SK-N-SH (cell line): ENCODE results near the gene TASOR2. TPM values are rescaled to one million over a fixed set of nuclear protein-coding genes. Genes with fewer than 3 reads are reported as not detected.

Source experiments
- CTCF ChIA-PET: fragments of 300-600, 350-600 bp; formaldehyde crosslinking; extraction: SDS; loops from one replicate; lab custom pipeline; 2021; lab: Yijun Ruan, JAX
- POLR2A ChIA-PET: fragments of 350-600 bp; sonication (Branson Sonifier 250); formaldehyde crosslinking; extraction: SDS; loops from one replicate; lab custom pipeline; 2020; ENCODE audit warnings: antibody characterized with exemption, inconsistent platforms; lab: Yijun Ruan, JAX
- DNase-seq: peaks from one replicate; pipeline ENCODE4 v3.0.0; 2012
- H2AFZ ChIP-seq: fragments of 200-600 bp; sonication (generic); 2 replicates; pipeline ENCODE4 v1.8.1; 2016; ENCODE audit warnings: antibody characterized with exemption, mild to moderate bottlenecking, low read depth
- H3F3A ChIP-seq: fragments of 200-600 bp; sonication (generic); replicated peaks from 2 replicates; pipeline ENCODE3; 2016; ENCODE audit warnings: antibody characterized with exemption, mild to moderate bottlenecking; ENCODE audit not compliant: insufficient read depth
- H3K27ac ChIP-seq, 2 experiments: fragments of 200-500 bp in 1 of 2; fragments of 200-600 bp in 1 of 2; sonication (Bioruptor generic) in 1 of 2; sonication (generic), shearing (Covaris generic) in 1 of 2; 2 replicates each; pipeline versions ENCODE4 v1.5.1 to v1.6.1; 2014 to 2016; ENCODE audit warnings: low read depth in 2 of 2, inconsistent platforms in 1 of 2, low read length in 1 of 2, mild to moderate bottlenecking in 1 of 2, mixed read lengths in 1 of 2
- H3K27me3 ChIP-seq: fragments of 200-600 bp; sonication (generic), shearing (Covaris generic); 2 replicates; pipeline ENCODE4 v1.6.1; 2016; ENCODE audit warnings: mixed run types; ENCODE audit not compliant: insufficient read depth
- H3K36me3 ChIP-seq, 2 experiments: fragments of 200-500 bp in 1 of 2; fragments of 200-600 bp in 1 of 2; sonication (Bioruptor generic) in 1 of 2; sonication (generic) in 1 of 2; replicated peaks in 1 of 2; 2 replicates each; pipeline versions ENCODE3 to v1.5.1; 2014 to 2016; ENCODE audit warnings: low read length in 1 of 2, mild to moderate bottlenecking in 1 of 2; ENCODE audit not compliant: insufficient read depth in 2 of 2, control insufficient read depth in 1 of 2
- H3K4me1 ChIP-seq, 2 experiments: fragments of 200-500 bp in 1 of 2; fragments of 200-600 bp in 1 of 2; sonication (Bioruptor generic) in 1 of 2; sonication (generic), shearing (Covaris generic) in 1 of 2; 2 replicates each; pipeline versions ENCODE4 v1.5.1 to v1.6.1; 2014 to 2016; ENCODE audit warnings: low read depth in 1 of 2, low read length in 1 of 2, mixed run types in 1 of 2; ENCODE audit not compliant: insufficient read depth in 2 of 2, control insufficient read depth in 1 of 2
- H3K4me2 ChIP-seq: fragments of 200-600 bp; sonication (generic), shearing (Covaris generic); 2 replicates; pipeline ENCODE4 v1.6.1; 2017; ENCODE audit warnings: mixed run types
- H3K4me3 ChIP-seq, 2 experiments: fragments of 200-500 bp in 1 of 2; fragments of 200-600 bp in 1 of 2; sonication (Bioruptor generic) in 1 of 2; sonication (generic), shearing (Covaris generic) in 1 of 2; 2 replicates each; pipeline versions ENCODE4 v1.5.1 to v1.8.1; 2014 to 2016; ENCODE audit warnings: low read depth in 2 of 2, inconsistent platforms in 1 of 2, low read length in 1 of 2, mild to moderate bottlenecking in 1 of 2, mixed read lengths in 1 of 2, moderate library complexity in 1 of 2
- H3K79me2 ChIP-seq: fragments of 200-600 bp; sonication (generic); 2 replicates; pipeline ENCODE4 v1.8.1; 2017; ENCODE audit warnings: mild to moderate bottlenecking; ENCODE audit not compliant: insufficient read depth
- H3K9ac ChIP-seq: fragments of 200-600 bp; sonication (generic); 2 replicates; pipeline ENCODE4 v1.6.1; 2017; ENCODE audit warnings: mixed run types
- H3K9me2 ChIP-seq: fragments of 200-600 bp; sonication (generic); 2 replicates; pipeline ENCODE4 v1.6.1; 2017; ENCODE audit warnings: mixed run types
- H3K9me3 ChIP-seq: fragments of 200-600 bp; sonication (generic); 2 replicates; pipeline ENCODE4 v1.6.1; 2017; ENCODE audit warnings: mixed run types, mild to moderate bottlenecking, moderate library complexity
- H4K20me1 ChIP-seq: fragments of 200-600 bp; sonication (generic); 2 replicates; pipeline ENCODE4 v1.6.1; 2017; ENCODE audit warnings: mild to moderate bottlenecking, mixed run types; ENCODE audit not compliant: insufficient read depth
- ELF1 ChIP-seq: IDR thresholded peaks from 2 replicates; pipeline ENCODE4 v1.4.0; 2012
- EP300 ChIP-seq, 2 experiments: IDR thresholded peaks; 2 replicates each; pipeline versions ENCODE4 v1.4.0 to v1.6.1; 2012; ENCODE audit warnings: borderline replicate concordance in 1 of 2, low read depth in 1 of 2, low read length in 1 of 2
- EZH2phosphoT487 ChIP-seq: fragments of 200-600 bp; sonication (generic); IDR thresholded peaks from 2 replicates; pipeline ENCODE4 v1.6.1; 2017; ENCODE audit warnings: low read depth, mixed run types, mild to moderate bottlenecking, antibody characterized with exemption, moderate library complexity, borderline replicate concordance
- FOSL2 ChIP-seq: IDR thresholded peaks from 2 replicates; pipeline ENCODE4 v1.4.0; 2012; ENCODE audit warnings: low read depth, mild to moderate bottlenecking, moderate library complexity, borderline replicate concordance
- GATA2 ChIP-seq: sonication (generic); formaldehyde crosslinking; IDR thresholded peaks from 2 replicates; pipeline ENCODE4 v1.5.0; 2020; ENCODE audit warnings: mild to moderate bottlenecking, missing genetic modification reagents
- MEF2A ChIP-seq: IDR thresholded peaks from 2 replicates; pipeline ENCODE4 v1.4.0; 2012; ENCODE audit warnings: low read depth, borderline replicate concordance
- MXI1 ChIP-seq: IDR thresholded peaks from 2 replicates; pipeline ENCODE4 v1.6.1; 2012; ENCODE audit warnings: mild to moderate bottlenecking, low read depth, low read length, improper control_type of control experiment
- POLR2AphosphoS5 ChIP-seq: IDR thresholded peaks from 2 replicates; pipeline ENCODE4 v1.6.1; 2012; ENCODE audit warnings: low read depth, low read length
- RCOR1 ChIP-seq: fragments of 150-350 bp; IDR thresholded peaks from 2 replicates; pipeline ENCODE4 v1.6.1; 2017; ENCODE audit warnings: antibody characterized with exemption, low read length
- RXRA ChIP-seq: IDR thresholded peaks from 2 replicates; pipeline ENCODE4 v1.4.0; 2012; ENCODE audit warnings: low read depth, mild to moderate bottlenecking, borderline replicate concordance
- SIN3A ChIP-seq: IDR thresholded peaks from 2 replicates; pipeline ENCODE4 v1.6.1; 2012; ENCODE audit warnings: low read depth, mild to moderate bottlenecking, low read length, moderate library complexity, borderline replicate concordance
- SMC3 ChIP-seq: IDR thresholded peaks from 2 replicates; pipeline ENCODE4 v1.6.1; 2012; ENCODE audit warnings: low read depth, low read length, improper control_type of control experiment
- WGBS: methylation state at CpG from one replicate; pipeline ENCODE4 v1.1.6; 2017; ENCODE audit warnings: low lambda C conversion rate; 5-methylcytosine and 5-hydroxymethylcytosine counted together
- polyA plus RNA-seq, 3 experiments: library from polyadenylated mRNA; depleted of rRNA; stranded (reverse); fragments of >200 nt; gene quantifications; 2 replicates each; pipeline ENCODE4 v1.2.3, GENCODE V29; 2012
- TF ChIP-seq, protein P1 (sequence below): IDR thresholded peaks from 2 replicates; pipeline ENCODE4 v1.4.0; 2012; ENCODE audit warnings: low read depth, borderline replicate concordance
- TF ChIP-seq, protein P2 (sequence below): IDR thresholded peaks from 2 replicates; pipeline ENCODE4; 2012
- TF ChIP-seq, protein P3 (sequence below): fragments of 150-350 bp; IDR thresholded peaks from 2 replicates; pipeline ENCODE4 v1.6.1; 2016; ENCODE audit warnings: mild to moderate bottlenecking, low read depth, low read length
- TF ChIP-seq, protein P4 (sequence below): fragments of 200-600 bp; sonication (generic); IDR thresholded peaks from 2 replicates; pipeline ENCODE4 v1.6.1; 2017; ENCODE audit warnings: antibody characterized with exemption, mild to moderate bottlenecking, moderate library complexity
- TF ChIP-seq, protein P5 (sequence below): IDR thresholded peaks from 2 replicates; pipeline ENCODE4 v1.4.0; 2012; ENCODE audit warnings: low read depth, borderline replicate concordance
- TF ChIP-seq, protein P6 (sequence below): fragments of 150-350 bp; IDR thresholded peaks from 2 replicates; pipeline ENCODE4 v1.6.1; 2017; ENCODE audit warnings: antibody characterized with exemption, low read length, low read depth, borderline replicate concordance

The TASOR2 gene
- polyA plus RNA-seq, 1 of the 3 experiments (the other 2 are of a cell fraction) = 21.2 TPM

DNA sequence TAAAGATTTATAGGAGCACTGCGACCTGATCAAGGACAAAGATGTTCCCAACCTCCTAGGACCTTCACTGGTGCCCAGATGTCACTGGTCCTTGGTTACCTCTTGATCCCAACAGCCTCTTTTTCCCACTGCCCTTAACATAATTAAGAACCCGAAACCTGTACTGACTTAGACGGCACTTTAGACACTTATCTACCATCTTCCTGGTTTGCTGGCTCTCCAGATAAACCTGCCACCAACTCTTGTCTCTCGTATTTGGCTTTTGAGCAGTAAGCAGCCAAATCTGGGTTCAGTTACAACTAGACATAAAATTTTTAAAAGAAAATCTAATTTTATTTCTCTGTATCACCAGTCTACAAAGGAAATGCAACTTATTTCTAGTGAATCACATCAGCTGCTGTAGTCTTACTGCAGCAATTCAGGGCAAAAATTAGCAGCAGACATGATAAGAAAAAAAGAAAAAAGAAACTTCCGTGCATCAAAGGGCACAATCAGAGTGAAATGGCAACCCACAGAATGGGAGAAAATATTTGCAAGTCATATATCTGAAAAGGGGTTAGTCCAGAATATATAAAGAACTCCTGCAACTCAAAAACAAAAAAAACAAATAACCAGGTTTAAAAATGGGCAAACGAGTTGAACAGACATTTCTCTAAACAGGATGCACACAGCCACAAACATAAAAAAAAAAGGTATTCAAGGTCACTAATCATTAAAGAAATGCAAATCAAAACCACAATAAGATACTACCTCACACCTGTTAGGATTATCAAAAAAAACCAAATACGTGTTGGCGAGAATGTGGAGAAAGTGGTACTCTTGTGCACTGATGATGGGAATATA lies 27.7 kb upstream of the TASOR2 start (continued):
- TF ChIP-seq, protein P1, sequence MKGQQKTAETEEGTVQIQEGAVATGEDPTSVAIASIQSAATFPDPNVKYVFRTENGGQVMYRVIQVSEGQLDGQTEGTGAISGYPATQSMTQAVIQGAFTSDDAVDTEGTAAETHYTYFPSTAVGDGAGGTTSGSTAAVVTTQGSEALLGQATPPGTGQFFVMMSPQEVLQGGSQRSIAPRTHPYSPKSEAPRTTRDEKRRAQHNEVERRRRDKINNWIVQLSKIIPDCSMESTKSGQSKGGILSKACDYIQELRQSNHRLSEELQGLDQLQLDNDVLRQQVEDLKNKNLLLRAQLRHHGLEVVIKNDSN = no peak
- TF ChIP-seq EP300 (IDR thresholded peaks at IDR 0.05; ENCODE audit: borderline replicate concordance in 1 of 2, low read depth in 1 of 2, low read length in 1 of 2) (no peak), MEF2A (no peak), EZH2phosphoT487 (no peak), FOSL2 (no peak), RCOR1 (no peak), ELF1 (no peak)
- TF ChIP-seq, protein P2, sequence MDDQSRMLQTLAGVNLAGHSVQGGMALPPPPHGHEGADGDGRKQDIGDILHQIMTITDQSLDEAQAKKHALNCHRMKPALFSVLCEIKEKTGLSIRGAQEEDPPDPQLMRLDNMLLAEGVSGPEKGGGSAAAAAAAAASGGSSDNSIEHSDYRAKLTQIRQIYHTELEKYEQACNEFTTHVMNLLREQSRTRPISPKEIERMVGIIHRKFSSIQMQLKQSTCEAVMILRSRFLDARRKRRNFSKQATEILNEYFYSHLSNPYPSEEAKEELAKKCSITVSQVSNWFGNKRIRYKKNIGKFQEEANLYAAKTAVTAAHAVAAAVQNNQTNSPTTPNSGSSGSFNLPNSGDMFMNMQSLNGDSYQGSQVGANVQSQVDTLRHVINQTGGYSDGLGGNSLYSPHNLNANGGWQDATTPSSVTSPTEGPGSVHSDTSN = no peak

DNA sequence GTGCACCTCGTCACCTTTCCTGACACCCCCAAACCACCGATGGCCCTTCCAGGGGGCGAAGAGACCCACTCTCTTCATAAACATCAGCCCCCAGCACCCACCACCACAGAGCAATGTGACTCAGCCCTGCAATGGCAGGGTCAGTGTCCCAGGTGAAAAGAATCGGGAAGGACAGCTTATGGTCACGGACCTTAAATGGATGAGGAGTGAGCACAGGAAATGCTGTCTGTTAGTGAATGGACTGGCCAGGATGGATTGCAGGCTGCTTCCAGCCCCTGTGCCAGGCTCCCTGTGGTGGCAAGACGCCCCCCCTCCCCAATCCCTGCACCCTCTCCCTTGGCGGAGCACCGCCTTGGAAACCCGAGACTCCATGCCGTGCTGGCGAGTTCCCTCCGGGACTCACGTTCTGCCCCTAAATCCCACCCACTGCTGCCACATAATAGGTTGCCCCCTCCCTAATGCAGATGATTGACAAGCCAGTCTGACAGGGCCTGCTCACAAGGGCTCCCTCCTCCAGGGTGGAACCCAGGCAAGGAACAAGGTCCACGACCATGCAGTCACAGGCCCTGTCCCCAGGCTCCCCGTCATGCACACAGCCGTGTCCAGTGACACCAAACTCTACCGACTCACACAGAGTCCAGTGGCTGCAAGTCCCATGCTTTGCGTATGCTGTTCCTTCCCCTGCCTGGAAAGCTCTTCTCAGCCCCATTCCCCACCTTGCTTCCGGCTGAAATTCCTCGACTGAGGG lies 25.6 kb upstream of the TASOR2 start:
- Histone ChIP-seq H3K4me2 (no peak overlapping the region), H3K79me2 (peaks cover 10% of the 10 kb centered on the region; the same call in 1 of the 2 replicates), H3K4me1 (peaks cover 0 to 2% of the 10 kb centered on the region in 2 experiments; a peak in 1 of 4 replicates), H3K9me3 (no peaks in the 10 kb centered on the region), H4K20me1 (0 out of 2 replicates have a peak, but pooled peaks cover 5% of the 10 kb centered on the region)
- POLR2A ChIA-PET = no interaction called here
- 95% methylated on average over 19 of the region's 20 CpGs for WGBS
- TF ChIP-seq, protein P3, sequence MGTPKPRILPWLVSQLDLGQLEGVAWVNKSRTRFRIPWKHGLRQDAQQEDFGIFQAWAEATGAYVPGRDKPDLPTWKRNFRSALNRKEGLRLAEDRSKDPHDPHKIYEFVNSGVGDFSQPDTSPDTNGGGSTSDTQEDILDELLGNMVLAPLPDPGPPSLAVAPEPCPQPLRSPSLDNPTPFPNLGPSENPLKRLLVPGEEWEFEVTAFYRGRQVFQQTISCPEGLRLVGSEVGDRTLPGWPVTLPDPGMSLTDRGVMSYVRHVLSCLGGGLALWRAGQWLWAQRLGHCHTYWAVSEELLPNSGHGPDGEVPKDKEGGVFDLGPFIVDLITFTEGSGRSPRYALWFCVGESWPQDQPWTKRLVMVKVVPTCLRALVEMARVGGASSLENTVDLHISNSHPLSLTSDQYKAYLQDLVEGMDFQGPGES = no peak
- TF ChIP-seq MEF2A (no peak), RXRA (no peak), SMC3 (no peak), SIN3A (no peak), GATA2 (no peak), MXI1 (no peak), POLR2AphosphoS5 (no peak)
- TF ChIP-seq, protein P4, sequence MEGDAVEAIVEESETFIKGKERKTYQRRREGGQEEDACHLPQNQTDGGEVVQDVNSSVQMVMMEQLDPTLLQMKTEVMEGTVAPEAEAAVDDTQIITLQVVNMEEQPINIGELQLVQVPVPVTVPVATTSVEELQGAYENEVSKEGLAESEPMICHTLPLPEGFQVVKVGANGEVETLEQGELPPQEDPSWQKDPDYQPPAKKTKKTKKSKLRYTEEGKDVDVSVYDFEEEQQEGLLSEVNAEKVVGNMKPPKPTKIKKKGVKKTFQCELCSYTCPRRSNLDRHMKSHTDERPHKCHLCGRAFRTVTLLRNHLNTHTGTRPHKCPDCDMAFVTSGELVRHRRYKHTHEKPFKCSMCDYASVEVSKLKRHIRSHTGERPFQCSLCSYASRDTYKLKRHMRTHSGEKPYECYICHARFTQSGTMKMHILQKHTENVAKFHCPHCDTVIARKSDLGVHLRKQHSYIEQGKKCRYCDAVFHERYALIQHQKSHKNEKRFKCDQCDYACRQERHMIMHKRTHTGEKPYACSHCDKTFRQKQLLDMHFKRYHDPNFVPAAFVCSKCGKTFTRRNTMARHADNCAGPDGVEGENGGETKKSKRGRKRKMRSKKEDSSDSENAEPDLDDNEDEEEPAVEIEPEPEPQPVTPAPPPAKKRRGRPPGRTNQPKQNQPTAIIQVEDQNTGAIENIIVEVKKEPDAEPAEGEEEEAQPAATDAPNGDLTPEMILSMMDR = no peak
- TF ChIP-seq, protein P5, sequence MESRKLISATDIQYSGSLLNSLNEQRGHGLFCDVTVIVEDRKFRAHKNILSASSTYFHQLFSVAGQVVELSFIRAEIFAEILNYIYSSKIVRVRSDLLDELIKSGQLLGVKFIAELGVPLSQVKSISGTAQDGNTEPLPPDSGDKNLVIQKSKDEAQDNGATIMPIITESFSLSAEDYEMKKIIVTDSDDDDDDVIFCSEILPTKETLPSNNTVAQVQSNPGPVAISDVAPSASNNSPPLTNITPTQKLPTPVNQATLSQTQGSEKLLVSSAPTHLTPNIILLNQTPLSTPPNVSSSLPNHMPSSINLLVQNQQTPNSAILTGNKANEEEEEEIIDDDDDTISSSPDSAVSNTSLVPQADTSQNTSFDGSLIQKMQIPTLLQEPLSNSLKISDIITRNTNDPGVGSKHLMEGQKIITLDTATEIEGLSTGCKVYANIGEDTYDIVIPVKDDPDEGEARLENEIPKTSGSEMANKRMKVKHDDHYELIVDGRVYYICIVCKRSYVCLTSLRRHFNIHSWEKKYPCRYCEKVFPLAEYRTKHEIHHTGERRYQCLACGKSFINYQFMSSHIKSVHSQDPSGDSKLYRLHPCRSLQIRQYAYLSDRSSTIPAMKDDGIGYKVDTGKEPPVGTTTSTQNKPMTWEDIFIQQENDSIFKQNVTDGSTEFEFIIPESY = no peak
- TF ChIP-seq, protein P1 = no peak
- TF ChIP-seq, protein P6, sequence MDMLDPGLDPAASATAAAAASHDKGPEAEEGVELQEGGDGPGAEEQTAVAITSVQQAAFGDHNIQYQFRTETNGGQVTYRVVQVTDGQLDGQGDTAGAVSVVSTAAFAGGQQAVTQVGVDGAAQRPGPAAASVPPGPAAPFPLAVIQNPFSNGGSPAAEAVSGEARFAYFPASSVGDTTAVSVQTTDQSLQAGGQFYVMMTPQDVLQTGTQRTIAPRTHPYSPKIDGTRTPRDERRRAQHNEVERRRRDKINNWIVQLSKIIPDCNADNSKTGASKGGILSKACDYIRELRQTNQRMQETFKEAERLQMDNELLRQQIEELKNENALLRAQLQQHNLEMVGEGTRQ = no peak
- TF ChIP-seq, all 33 proteins: peak for 0
- no peak overlapping the region for H3K4me3 ChIP-seq
- H3K27ac ChIP-seq = no peak overlapping the region
- no peak for DNase-seq
- H2AFZ ChIP-seq = no peak overlapping the region
- CTCF ChIA-PET = interaction anchor here (1.2 kb wide), 1 partner anchor 28 kb away, joined by 3 read pairs; no protein-coding TSS in a partner anchor
- H3F3A ChIP-seq = no peaks in the 10 kb centered on the region
- no peaks in the 10 kb centered on the region for H3K9me2 ChIP-seq
- no peaks in the 10 kb centered on the region for H3K27me3 ChIP-seq
- H3K9ac ChIP-seq = no peak overlapping the region
- no peaks in the 10 kb centered on the region for H3K36me3 ChIP-seq
